ENCODE measurements around the gene HACL1. TPM values are rescaled to one million over a fixed set of nuclear protein-coding genes. Genes with fewer than 3 reads are reported as not detected.
"Not testable (repeated sequence)": the region's sequence is repeated elsewhere in the genome, so short reads cannot be mapped to it uniquely, and the experiment has no call there.

HACL1 gene
- total RNA-seq, 1 donor from 2014 or later, result 24.4 TPM

DNA sequence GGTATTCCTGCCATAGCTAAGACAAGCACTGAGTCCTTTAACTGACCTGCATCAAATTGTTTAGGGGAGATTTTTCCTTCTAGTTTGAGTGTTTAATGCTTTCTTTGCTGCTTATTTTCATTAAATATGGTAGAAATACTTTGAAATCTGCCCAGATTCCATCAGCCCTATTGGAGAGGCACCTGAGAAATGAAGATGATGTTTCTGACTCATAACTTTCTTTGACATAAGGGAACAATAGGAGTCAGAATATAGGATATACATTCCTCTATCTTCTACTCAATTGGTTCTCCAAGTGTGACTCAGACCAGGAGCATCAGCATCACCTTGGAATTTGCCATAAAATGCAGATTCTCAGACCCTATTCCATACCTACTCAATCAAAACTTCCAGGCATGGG lies 27.6 kb upstream of the HACL1 start:
- DNase-seq (ENCODE audit: low spot score, unreplicated experiment), result no peak
- H3K27ac Mint-ChIP-seq, result no peak overlapping the region
- no peaks in the 10 kb centered on the region for H3K27me3 Mint-ChIP-seq
- H3K9me3 Mint-ChIP-seq (ENCODE audit: low read depth), result no peaks in the 10 kb centered on the region
- H3K4me1 Mint-ChIP-seq (ENCODE audit: low read depth), result peaks cover 13% of the 10 kb centered on the region
- H3K4me3 Mint-ChIP-seq (ENCODE audit: low read depth), result no peak overlapping the region
- TF ChIP-seq, protein P1, sequence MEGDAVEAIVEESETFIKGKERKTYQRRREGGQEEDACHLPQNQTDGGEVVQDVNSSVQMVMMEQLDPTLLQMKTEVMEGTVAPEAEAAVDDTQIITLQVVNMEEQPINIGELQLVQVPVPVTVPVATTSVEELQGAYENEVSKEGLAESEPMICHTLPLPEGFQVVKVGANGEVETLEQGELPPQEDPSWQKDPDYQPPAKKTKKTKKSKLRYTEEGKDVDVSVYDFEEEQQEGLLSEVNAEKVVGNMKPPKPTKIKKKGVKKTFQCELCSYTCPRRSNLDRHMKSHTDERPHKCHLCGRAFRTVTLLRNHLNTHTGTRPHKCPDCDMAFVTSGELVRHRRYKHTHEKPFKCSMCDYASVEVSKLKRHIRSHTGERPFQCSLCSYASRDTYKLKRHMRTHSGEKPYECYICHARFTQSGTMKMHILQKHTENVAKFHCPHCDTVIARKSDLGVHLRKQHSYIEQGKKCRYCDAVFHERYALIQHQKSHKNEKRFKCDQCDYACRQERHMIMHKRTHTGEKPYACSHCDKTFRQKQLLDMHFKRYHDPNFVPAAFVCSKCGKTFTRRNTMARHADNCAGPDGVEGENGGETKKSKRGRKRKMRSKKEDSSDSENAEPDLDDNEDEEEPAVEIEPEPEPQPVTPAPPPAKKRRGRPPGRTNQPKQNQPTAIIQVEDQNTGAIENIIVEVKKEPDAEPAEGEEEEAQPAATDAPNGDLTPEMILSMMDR (IDR thresholded peaks at IDR 0.05; ENCODE audit: unreplicated experiment), result no peak
- peaks cover 3% of the 10 kb centered on the region for H3K36me3 Mint-ChIP-seq (ENCODE audit: insufficient read depth)

DNA sequence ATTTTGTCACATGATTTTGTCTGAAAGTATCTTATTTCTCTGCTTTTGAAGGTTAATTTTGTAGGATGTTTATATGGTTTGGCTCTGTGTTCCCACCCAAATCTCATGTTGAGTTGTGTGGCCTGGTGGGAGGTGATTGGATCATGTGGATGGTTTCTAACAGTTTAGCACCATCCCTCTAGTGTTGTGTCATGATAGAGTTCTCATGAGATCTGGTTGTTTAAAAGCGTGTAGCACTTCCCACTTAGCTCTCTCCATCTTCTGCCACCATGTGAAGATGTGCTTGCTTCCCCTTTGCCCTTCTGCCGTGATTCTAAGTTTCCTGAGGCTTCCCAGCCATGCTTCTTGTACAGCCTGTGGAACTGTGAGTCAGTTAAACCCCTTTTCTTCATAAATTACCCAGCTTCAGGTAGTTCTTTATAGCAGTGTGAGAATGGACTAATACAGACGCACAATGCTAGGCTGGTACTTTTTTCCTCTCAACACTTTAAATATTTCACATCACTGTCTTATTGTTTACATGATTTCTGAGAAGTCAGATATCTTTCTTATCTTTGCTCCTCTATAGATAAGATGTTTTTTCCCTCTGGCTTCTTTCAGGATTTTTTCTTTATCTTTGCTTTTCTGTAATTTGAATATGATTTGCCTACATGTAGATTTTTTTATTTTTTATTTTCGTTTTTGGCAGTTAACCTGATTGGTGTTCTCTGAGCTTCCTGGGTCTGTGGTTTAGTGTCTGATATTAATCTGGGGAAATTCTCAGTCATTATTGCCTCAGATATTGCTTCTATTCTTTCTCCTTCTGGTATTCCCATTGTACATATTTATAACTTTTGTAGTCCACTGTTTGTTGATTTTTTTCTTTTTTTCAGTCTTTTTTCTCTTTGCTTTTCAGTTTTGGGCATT lies 22.4 kb upstream of the HACL1 start:
- Mint-ChIP-seq H3K27ac (no peak overlapping the region), H3K9me3 (ENCODE audit: low read depth) (peaks cover 30% of the 10 kb centered on the region), H3K4me1 (ENCODE audit: low read depth) (no peaks in the 10 kb centered on the region), H3K36me3 (ENCODE audit: insufficient read depth) (peaks cover 34% of the 10 kb centered on the region), H3K4me3 (ENCODE audit: low read depth) (no peak overlapping the region), H3K27me3 (no peaks in the 10 kb centered on the region)
- no peak for DNase-seq (ENCODE audit: low spot score, unreplicated experiment)
- TF ChIP-seq, protein P1 (IDR thresholded peaks at IDR 0.05; ENCODE audit: unreplicated experiment), result no peak

DNA sequence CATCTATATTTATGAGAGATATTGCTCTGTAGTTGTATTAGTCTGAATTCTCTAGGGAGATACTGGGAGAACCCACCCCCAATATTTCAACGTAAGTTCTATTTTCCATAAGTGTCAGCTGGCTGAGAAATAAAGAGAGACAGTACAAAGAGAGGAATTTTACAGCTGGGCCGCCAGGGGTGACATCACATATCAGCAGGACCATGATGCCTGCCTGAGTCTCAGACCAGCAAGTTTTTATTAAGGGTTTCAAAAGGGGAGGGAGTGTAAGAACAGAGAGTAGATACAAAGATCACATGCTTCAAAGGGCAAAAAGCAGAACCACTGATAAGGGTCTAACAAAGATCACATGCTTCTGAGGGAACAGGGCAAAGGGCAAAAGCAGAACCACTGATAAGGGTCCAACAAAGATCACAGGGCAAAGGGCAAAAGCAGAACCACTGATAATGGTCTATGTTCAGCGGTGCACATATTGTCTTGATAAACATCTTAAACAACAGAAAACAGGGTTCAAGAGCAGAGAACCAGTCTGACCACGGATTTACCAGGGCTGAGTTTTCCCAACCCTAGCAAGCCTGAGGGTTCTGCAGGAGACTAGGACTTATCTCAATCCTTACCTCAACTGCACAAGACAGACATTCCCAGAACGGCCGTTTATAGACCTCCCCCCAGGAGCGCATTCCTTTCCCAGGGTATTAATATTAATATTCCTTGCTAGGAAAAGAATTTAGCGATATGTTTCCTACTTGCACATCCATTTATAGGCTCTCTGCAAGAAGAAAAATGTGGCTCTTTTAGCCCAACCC lies 18.5 kb upstream of the HACL1 start:
- H3K27me3 Mint-ChIP-seq; DNase-seq (ENCODE audit: low spot score, unreplicated experiment); H3K4me1 Mint-ChIP-seq (ENCODE audit: low read depth); H3K27ac Mint-ChIP-seq; H3K4me3 Mint-ChIP-seq (ENCODE audit: low read depth): not testable (repeated sequence)
- Mint-ChIP-seq H3K9me3 (ENCODE audit: low read depth) (peaks cover 34% of the 10 kb centered on the region), H3K36me3 (ENCODE audit: insufficient read depth) (peaks cover 35% of the 10 kb centered on the region)

DNA sequence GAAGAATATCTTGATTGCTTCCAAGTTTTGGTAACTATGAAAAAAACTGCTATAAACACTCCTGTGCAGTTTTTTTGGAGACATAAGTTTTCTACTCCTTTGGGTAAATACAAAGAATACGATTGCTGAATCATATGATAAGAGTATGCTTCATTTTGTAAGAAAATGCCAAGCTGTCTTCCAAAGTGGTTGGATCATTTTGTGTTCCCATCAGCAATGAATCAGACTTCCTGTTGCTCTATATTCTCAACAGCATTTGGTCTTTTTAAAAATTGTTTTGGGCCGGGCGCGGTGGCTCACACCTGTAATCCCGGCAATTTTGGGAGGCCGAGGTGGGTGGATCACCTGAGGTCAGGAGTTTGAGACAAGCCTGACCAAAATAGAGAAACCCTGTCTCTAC lies 14.7 kb upstream of the HACL1 start:
- peaks cover 22% of the 10 kb centered on the region for H3K36me3 Mint-ChIP-seq (ENCODE audit: insufficient read depth)
- TF ChIP-seq, protein P1 (IDR thresholded peaks at IDR 0.05; ENCODE audit: unreplicated experiment), result no peak
- peaks cover 23% of the 10 kb centered on the region for H3K9me3 Mint-ChIP-seq (ENCODE audit: low read depth)
- H3K27ac Mint-ChIP-seq, result no peak overlapping the region
- DNase-seq (ENCODE audit: low spot score, unreplicated experiment), result no peak
- no peak overlapping the region for H3K4me3 Mint-ChIP-seq (ENCODE audit: low read depth)
- H3K4me1 Mint-ChIP-seq (ENCODE audit: low read depth), result peaks cover 2% of the 10 kb centered on the region
- no peaks in the 10 kb centered on the region for H3K27me3 Mint-ChIP-seq

DNA sequence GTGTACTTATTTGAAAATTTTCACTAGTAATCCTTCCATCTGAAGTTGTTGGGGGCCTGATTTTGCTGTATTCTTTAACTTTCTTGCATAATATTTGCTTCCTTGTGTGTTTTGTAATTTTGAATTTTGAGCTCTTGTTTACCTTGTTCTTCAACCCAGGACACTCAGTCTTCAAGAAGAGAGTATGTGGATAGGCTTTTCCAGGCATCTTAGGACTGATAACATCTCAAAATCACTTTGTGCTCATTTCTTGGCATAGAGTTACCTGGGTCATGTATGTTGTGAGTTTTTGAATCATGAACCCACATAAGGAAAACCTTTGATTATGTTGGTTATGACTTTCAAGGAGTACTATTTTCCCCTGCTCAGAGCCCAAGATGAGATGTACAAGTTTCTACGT lies 13.6 kb upstream of the HACL1 start:
- Mint-ChIP-seq H3K4me1 (ENCODE audit: low read depth) (peaks cover 7% of the 10 kb centered on the region), H3K36me3 (ENCODE audit: insufficient read depth) (peaks cover 16% of the 10 kb centered on the region), H3K27ac (no peak overlapping the region), H3K9me3 (ENCODE audit: low read depth) (peaks cover 15% of the 10 kb centered on the region), H3K4me3 (ENCODE audit: low read depth) (no peak overlapping the region), H3K27me3 (no peaks in the 10 kb centered on the region)
- no peak for DNase-seq (ENCODE audit: low spot score, unreplicated experiment)
- TF ChIP-seq, protein P1 (IDR thresholded peaks at IDR 0.05; ENCODE audit: unreplicated experiment), result no peak

Measured in progenitor cell of endocrine pancreas (in vitro differentiated cells).